K562 (cell line): Measurements from ENCODE around the gene APBA2. TPM values are rescaled to one million over a fixed set of nuclear protein-coding genes. Genes with fewer than 3 reads are reported as not detected.

Experiments
- ETV1 ChIP-seq: fragments of 450-650 bp; conservative IDR thresholded peaks from 2 replicates; pipeline ENCODE4 v1.6.1; 2016; ENCODE audit warnings: missing genetic modification characterization, control low read depth, low read depth, missing compliant biosample characterization
- PHF21A ChIP-seq: fragments of 450-650 bp; IDR thresholded peaks from 2 replicates; pipeline ENCODE4 v1.6.1; 2017; ENCODE audit warnings: low read depth, borderline replicate concordance
- polyA plus RNA-seq, 8 experiments: library from polyadenylated mRNA; depleted of rRNA in 4 of 8; stranded (reverse) in 5 of 8; unstranded in 3 of 8; fragments of >200 nt; fragmentation: Nextera tagmentation in 2 of 8; fragmentation: Illumina TruSeq in 1 of 8; extraction: Ambion mirVana in 2 of 8; extraction: Trizol in 1 of 8; gene quantifications; 2 replicates each; pipeline versions ENCODE4 v1.2.1 to v1.2.3, GENCODE V29; 2011 to 2014; ENCODE audit warnings: inconsistent platforms in 1 of 8, missing spikeins in 1 of 8
- total RNA-seq, 7 experiments: library from RNA; depleted of rRNA in 6 of 7; stranded (reverse); fragments of >200 nt in 6 of 7; fragmentation: Illumina TruSeq in 2 of 7; extraction: Trizol in 2 of 7; gene quantifications; 2 replicates each; pipeline versions ENCODE4 v1.2.1 to v1.2.3, GENCODE V29; 2011 to 2021; ENCODE audit warnings: low replicate concordance in 1 of 7
- TF ChIP-seq, protein P1 (sequence below), 2 experiments: fragments of 450-650 bp; formaldehyde crosslinking in 1 of 2; IDR thresholded peaks; 2 replicates each; pipeline versions ENCODE4 v1.4.0 to v1.6.1; 2014 to 2020; ENCODE audit warnings: mild to moderate bottlenecking in 2 of 2, borderline replicate concordance in 1 of 2, low read depth in 1 of 2

Gene APBA2
- total and polyA plus RNA-seq, 9 of the 15 experiments (the other 6 are each of a cell fraction or from before 2014, with no cell fraction given), result 0.24 to 40.9 (median 25.2) TPM

DNA sequence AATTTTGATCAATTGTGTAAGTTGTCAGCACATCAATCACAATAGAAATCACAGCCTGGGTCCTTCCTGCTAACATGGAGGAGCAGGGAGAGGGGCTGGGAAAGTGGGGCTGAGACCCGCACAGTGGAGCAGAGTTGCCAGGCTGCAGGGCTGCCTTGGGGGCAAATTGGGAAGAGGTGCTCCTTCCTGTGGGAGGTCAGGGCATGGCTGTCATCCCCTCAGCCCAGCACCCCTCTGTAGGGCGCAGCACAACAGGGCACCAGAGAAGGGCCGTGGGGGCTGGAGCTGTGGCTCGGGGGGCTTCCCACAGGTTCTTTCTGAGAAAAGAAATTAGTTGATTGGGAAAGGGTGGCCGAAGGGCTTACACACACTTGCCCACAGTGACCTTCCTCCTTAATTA, 257.5 kb downstream of the APBA2 start (continued):
- TF ChIP-seq, protein P1, sequence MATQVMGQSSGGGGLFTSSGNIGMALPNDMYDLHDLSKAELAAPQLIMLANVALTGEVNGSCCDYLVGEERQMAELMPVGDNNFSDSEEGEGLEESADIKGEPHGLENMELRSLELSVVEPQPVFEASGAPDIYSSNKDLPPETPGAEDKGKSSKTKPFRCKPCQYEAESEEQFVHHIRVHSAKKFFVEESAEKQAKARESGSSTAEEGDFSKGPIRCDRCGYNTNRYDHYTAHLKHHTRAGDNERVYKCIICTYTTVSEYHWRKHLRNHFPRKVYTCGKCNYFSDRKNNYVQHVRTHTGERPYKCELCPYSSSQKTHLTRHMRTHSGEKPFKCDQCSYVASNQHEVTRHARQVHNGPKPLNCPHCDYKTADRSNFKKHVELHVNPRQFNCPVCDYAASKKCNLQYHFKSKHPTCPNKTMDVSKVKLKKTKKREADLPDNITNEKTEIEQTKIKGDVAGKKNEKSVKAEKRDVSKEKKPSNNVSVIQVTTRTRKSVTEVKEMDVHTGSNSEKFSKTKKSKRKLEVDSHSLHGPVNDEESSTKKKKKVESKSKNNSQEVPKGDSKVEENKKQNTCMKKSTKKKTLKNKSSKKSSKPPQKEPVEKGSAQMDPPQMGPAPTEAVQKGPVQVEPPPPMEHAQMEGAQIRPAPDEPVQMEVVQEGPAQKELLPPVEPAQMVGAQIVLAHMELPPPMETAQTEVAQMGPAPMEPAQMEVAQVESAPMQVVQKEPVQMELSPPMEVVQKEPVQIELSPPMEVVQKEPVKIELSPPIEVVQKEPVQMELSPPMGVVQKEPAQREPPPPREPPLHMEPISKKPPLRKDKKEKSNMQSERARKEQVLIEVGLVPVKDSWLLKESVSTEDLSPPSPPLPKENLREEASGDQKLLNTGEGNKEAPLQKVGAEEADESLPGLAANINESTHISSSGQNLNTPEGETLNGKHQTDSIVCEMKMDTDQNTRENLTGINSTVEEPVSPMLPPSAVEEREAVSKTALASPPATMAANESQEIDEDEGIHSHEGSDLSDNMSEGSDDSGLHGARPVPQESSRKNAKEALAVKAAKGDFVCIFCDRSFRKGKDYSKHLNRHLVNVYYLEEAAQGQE (IDR thresholded peaks at IDR 0.05; ENCODE audit: borderline replicate concordance), result no peak
- TF ChIP-seq, protein P1 (CRISPR knock-in tag; IDR thresholded peaks at IDR 0.05; ENCODE audit: low read depth), result no peak
- TF ChIP-seq PHF21A (no peak), ETV1 (tag) (no peak)
